H1 (cell line): ENCODE results near the gene STAC2. TPM values are rescaled to one million over a fixed set of nuclear protein-coding genes. Genes with fewer than 3 reads are reported as not detected.

Experiments used
- CTCF ChIA-PET: fragments of 300-600 bp; sonication (Branson Sonifier 250); formaldehyde crosslinking; loops from one replicate; lab custom pipeline; 2021; ENCODE audit not compliant: partially characterized antibody; lab: Charles Lee
- POLR2A ChIA-PET: fragments of 300-600 bp; sonication (Branson Sonifier 250); formaldehyde crosslinking; loops from one replicate; lab custom pipeline; 2021; ENCODE audit warnings: inconsistent platforms; ENCODE audit not compliant: partially characterized antibody; lab: Charles Lee
- DNase-seq, 2 experiments: peaks; one replicate each; pipeline versions ENCODE4 v3.0.0 to v3.0.0-alpha.2; 2010 to 2022; ENCODE audit warnings: low spot score in 2 of 2, low read depth in 1 of 2, mixed read lengths in 1 of 2
- FAIRE-seq: peaks from 2 replicates; lab custom pipeline; 2011; peaks lifted over from hg19 to GRCh38; lab: Jason Lieb, UNC
- H2AFZ ChIP-seq: 2 replicates; pipeline ENCODE4 v1.8.1; 2012; ENCODE audit warnings: low read length, inconsistent platforms
- H2AK5ac ChIP-seq: 2 replicates; pipeline ENCODE4 v1.6.1; 2013; ENCODE audit warnings: low read depth, low read length
- H2BK120ac ChIP-seq: replicated peaks from 2 replicates; pipeline ENCODE3; 2013; ENCODE audit warnings: low read depth, low read length, inconsistent platforms
- H2BK12ac ChIP-seq: 2 replicates; pipeline ENCODE4 v1.6.1; 2013; ENCODE audit warnings: low read depth, low read length
- H2BK15ac ChIP-seq: 2 replicates; pipeline ENCODE4 v1.6.1; 2013; ENCODE audit warnings: low read length
- H2BK20ac ChIP-seq: 2 replicates; pipeline ENCODE4 v1.6.1; 2013; ENCODE audit warnings: low read length
- H2BK5ac ChIP-seq: 2 replicates; pipeline ENCODE4 v1.6.1; 2013; ENCODE audit warnings: low read depth, low read length
- H3K14ac ChIP-seq: 2 replicates; pipeline ENCODE4 v1.6.1; 2013; ENCODE audit warnings: inconsistent platforms; ENCODE audit not compliant: insufficient read length
- H3K18ac ChIP-seq: 2 replicates; pipeline ENCODE4 v1.6.1; 2013; ENCODE audit warnings: low read length; ENCODE audit errors: extremely low read depth
- H3K23ac ChIP-seq: 2 replicates; pipeline ENCODE4 v1.6.1; 2013; ENCODE audit warnings: inconsistent platforms; ENCODE audit not compliant: insufficient read length
- H3K23me2 ChIP-seq: 2 replicates; pipeline ENCODE4 v1.6.1; 2013; ENCODE audit warnings: low read depth, low read length
- H3K27ac ChIP-seq: 2 replicates; pipeline ENCODE4 v1.6.1; 2011; ENCODE audit warnings: low read depth, low read length, inconsistent platforms
- H3K27me3 ChIP-seq, 4 experiments: replicated peaks in 1 of 4; 1 replicate in 1 of 4; 2 replicates in 3 of 4; pipeline versions ENCODE4 v1.6.1 to v1.8.1; 2011 to 2013; ENCODE audit warnings: low read length in 3 of 4, mild to moderate bottlenecking in 3 of 4, inconsistent platforms in 2 of 4, mixed read lengths in 2 of 4, moderate library complexity in 1 of 4; ENCODE audit not compliant: control insufficient read depth in 3 of 4, insufficient read depth in 3 of 4; ENCODE audit errors: extremely low read depth in 1 of 4
- H3K36me3 ChIP-seq, 4 experiments: 2 replicates each; pipeline versions ENCODE4 v1.6.1 to v1.8.1; 2011 to 2013; ENCODE audit warnings: mild to moderate bottlenecking in 4 of 4, low read length in 3 of 4, moderate library complexity in 2 of 4, control low read depth in 1 of 4, inconsistent platforms in 1 of 4; ENCODE audit not compliant: insufficient read depth in 4 of 4, control insufficient read depth in 2 of 4
- H3K4ac ChIP-seq: replicated peaks from 2 replicates; pipeline ENCODE3; 2013; ENCODE audit warnings: low read length, low read depth, mixed read lengths, inconsistent platforms; ENCODE audit not compliant: insufficient read length
- H3K4me1 ChIP-seq, 4 experiments: replicated peaks in 1 of 4; 1 replicate in 1 of 4; 2 replicates in 3 of 4; pipeline versions ENCODE4 v1.6.1 to v1.8.1; 2011 to 2013; ENCODE audit warnings: low read length in 3 of 4, inconsistent platforms in 2 of 4, mixed read lengths in 1 of 4; ENCODE audit not compliant: insufficient read depth in 4 of 4, control insufficient read depth in 3 of 4
- H3K4me2 ChIP-seq, 2 experiments: 2 replicates each; pipeline versions ENCODE4 v1.6.1 to v1.8.1; 2011 to 2013; ENCODE audit warnings: low read depth in 2 of 2, low read length in 2 of 2, control low read depth in 1 of 2, inconsistent platforms in 1 of 2, mild to moderate bottlenecking in 1 of 2; ENCODE audit not compliant: insufficient read depth in 1 of 2
- H3K4me3 ChIP-seq, 4 experiments: fragments of 200-600, 300-600 bp in 1 of 4; sonication (generic), shearing (Covaris generic), sonication (Bioruptor Twin) in 1 of 4; 2 replicates each; pipeline versions ENCODE4 v1.5.1 to v1.8.1; 2011 to 2016; ENCODE audit warnings: low read length in 4 of 4, low read depth in 3 of 4, control low read depth in 2 of 4, inconsistent platforms in 2 of 4, mild to moderate bottlenecking in 2 of 4, mixed read lengths in 1 of 4, moderate library complexity in 1 of 4; ENCODE audit not compliant: insufficient read depth in 2 of 4; ENCODE audit errors: extremely low read depth in 1 of 4
- H3K56ac ChIP-seq: replicated peaks from 2 replicates; pipeline ENCODE3; 2013; ENCODE audit warnings: low read depth, mild to moderate bottlenecking, mixed read lengths, low read length, inconsistent platforms; ENCODE audit not compliant: insufficient read length
- H3K79me1 ChIP-seq: 2 replicates; pipeline ENCODE4 v1.6.1; 2013; ENCODE audit warnings: low read depth, low read length, control low read depth
- H3K79me2 ChIP-seq, 2 experiments: 2 replicates each; pipeline versions ENCODE4 v1.6.1 to v1.8.1; 2012 to 2013; ENCODE audit warnings: low read length in 2 of 2, mild to moderate bottlenecking in 2 of 2, inconsistent platforms in 1 of 2; ENCODE audit not compliant: insufficient read depth in 2 of 2, control insufficient read depth in 1 of 2
- H3K9ac ChIP-seq, 4 experiments: replicated peaks in 1 of 4; 1 replicate in 1 of 4; 2 replicates in 3 of 4; pipeline versions ENCODE4 v1.6.1 to v1.8.1; 2011 to 2013; ENCODE audit warnings: low read depth in 3 of 4, low read length in 3 of 4, control low read depth in 2 of 4, mild to moderate bottlenecking in 2 of 4, moderate library complexity in 2 of 4, inconsistent platforms in 1 of 4; ENCODE audit errors: extremely low read depth in 1 of 4
- H3K9me3 ChIP-seq, 2 experiments: 2 replicates each; pipeline versions ENCODE4 v1.6.1 to v1.8.1; 2012 to 2013; ENCODE audit warnings: mild to moderate bottlenecking in 2 of 2, moderate library complexity in 2 of 2, control low read depth in 1 of 2, inconsistent platforms in 1 of 2, low read depth in 1 of 2, low read length in 1 of 2, mixed read lengths in 1 of 2; ENCODE audit not compliant: insufficient read depth in 2 of 2
- H4K20me1 ChIP-seq, 2 experiments: replicated peaks in 1 of 2; 2 replicates each; pipeline versions ENCODE3 to v1.8.1; 2011 to 2013; ENCODE audit warnings: inconsistent platforms in 2 of 2, low read length in 2 of 2, mild to moderate bottlenecking in 1 of 2; ENCODE audit not compliant: insufficient read depth in 2 of 2, control insufficient read depth in 1 of 2
- H4K5ac ChIP-seq: 2 replicates; pipeline ENCODE4 v1.6.1; 2013; ENCODE audit warnings: low read length, low read depth, mixed read lengths, inconsistent platforms; ENCODE audit not compliant: insufficient read length
- H4K8ac ChIP-seq: 2 replicates; pipeline ENCODE4 v1.8.0; 2013; ENCODE audit warnings: mild to moderate bottlenecking, moderate library complexity, low read length, inconsistent platforms; ENCODE audit not compliant: insufficient read depth; ENCODE audit errors: extremely low read depth
- H4K91ac ChIP-seq: replicated peaks from 2 replicates; pipeline ENCODE3; 2013; ENCODE audit warnings: low read length, mixed read lengths, inconsistent platforms; ENCODE audit not compliant: insufficient read length
- BCL11A ChIP-seq, 2 experiments: IDR thresholded peaks; one replicate each; pipeline ENCODE4 v1.6.1; 2011; ENCODE audit warnings: low read depth in 2 of 2, low read length in 2 of 2, mild to moderate bottlenecking in 2 of 2
- BRCA1 ChIP-seq: IDR thresholded peaks from 2 replicates; pipeline ENCODE4 v1.6.1; 2012; ENCODE audit warnings: low read depth, low read length, improper control_type of control experiment
- CREB1 ChIP-seq: IDR thresholded peaks from 2 replicates; pipeline ENCODE4 v1.6.1; 2012; ENCODE audit warnings: inconsistent platforms
- FOSL1 ChIP-seq: IDR thresholded peaks from 2 replicates; pipeline ENCODE4 v1.6.1; 2011; ENCODE audit warnings: mild to moderate bottlenecking, low read depth, low read length, moderate library complexity; ENCODE audit not compliant: insufficient read depth
- HDAC6 ChIP-seq: IDR thresholded peaks from one replicate; pipeline ENCODE4 v1.7.1; 2012; ENCODE audit warnings: low read depth, mild to moderate bottlenecking, inconsistent platforms, low read length, moderate library complexity
- NANOG ChIP-seq: IDR thresholded peaks from 2 replicates; pipeline ENCODE4 v1.6.1; 2011; ENCODE audit warnings: low read length, low read depth, mild to moderate bottlenecking, inconsistent platforms; ENCODE audit not compliant: insufficient read depth, poor library complexity, severe bottlenecking
- RXRA ChIP-seq: IDR thresholded peaks from 2 replicates; pipeline ENCODE4 v1.6.1; 2011; ENCODE audit warnings: low read depth, mild to moderate bottlenecking, low read length, moderate library complexity; ENCODE audit not compliant: insufficient read depth
- SP2 ChIP-seq: IDR thresholded peaks from 2 replicates; pipeline ENCODE4 v1.6.1; 2012; ENCODE audit warnings: mild to moderate bottlenecking, low read length, inconsistent platforms
- TBP ChIP-seq: IDR thresholded peaks from 2 replicates; pipeline ENCODE4 v1.6.1; 2011; ENCODE audit warnings: low read depth, low read length, improper control_type of control experiment
- TCF12 ChIP-seq: IDR thresholded peaks from 2 replicates; pipeline ENCODE4 v1.6.1; 2011; ENCODE audit warnings: low read depth, mild to moderate bottlenecking, low read length
- TEAD4 ChIP-seq: IDR thresholded peaks from 2 replicates; pipeline ENCODE4 v1.6.1; 2012; ENCODE audit warnings: low read depth, low read length, inconsistent platforms, mixed read lengths
- WGBS, 2 experiments: shearing (Covaris generic) in 1 of 2; methylation state at CpG; one replicate each; pipeline versions ENCODE4 v1.1.6 to v1.1.7; 2013 to 2015; ENCODE audit warnings: low lambda C conversion rate in 2 of 2, mixed read lengths in 2 of 2, inconsistent platforms in 1 of 2, low coverage in 1 of 2, missing lambda C conversion rate in 1 of 2; ENCODE audit not compliant: insufficient replicate concordance in 2 of 2, insufficient coverage in 1 of 2, insufficient read length in 1 of 2; ENCODE audit errors: extremely low coverage in 1 of 2, missing lambda C conversion rate in 1 of 2; 5-methylcytosine and 5-hydroxymethylcytosine counted together
- polyA plus RNA-seq, 7 experiments: library from polyadenylated mRNA; depleted of rRNA in 3 of 7; stranded (reverse) in 5 of 7; unstranded in 2 of 7; fragments of >200 nt in 5 of 7; fragments of 200-250 nt in 2 of 7; gene quantifications; 1 replicate in 5 of 7; 2 replicates in 1 of 7; 4 replicates in 1 of 7; pipeline versions ENCODE4 v1.2.1 to v1.2.3, GENCODE V29; 2011 to 2013; ENCODE audit warnings: missing spikeins in 2 of 7, mixed read lengths in 2 of 7
- total RNA-seq: library from RNA; stranded (reverse); fragmentation: NEBNext Ultra II Directional; extraction: Animal tissue kit (Norgen Biotek cat#: 25700); gene quantifications from 2 replicates; pipeline ENCODE4 v1.2.1, GENCODE V29; 2021

The STAC2 gene
- total and polyA plus RNA-seq, 2 of the 8 experiments (the other 6 are each of a cell fraction or from before 2014, with no cell fraction given): 1.5 to 6.0 TPM

- DNase-seq (peak; percentile 93 to 99), FAIRE-seq (peak; percentile 97)
- no peak overlapping the region for H3K4ac ChIP-seq
- H4K20me1 ChIP-seq: no peaks in the 10 kb centered on the region
- H2AFZ ChIP-seq: 0 out of 2 replicates have a peak overlapping the region, but pooled peaks have one; percentile 60
- no peaks in the 10 kb centered on the region for H3K79me1 ChIP-seq
- H2AK5ac ChIP-seq: no peak overlapping the region
- peaks cover under 1% of the 10 kb centered on the region; the same call in 1 of the 2 replicates for H3K23me2 ChIP-seq
- 48% methylated on average over 6 of the region's 6 CpGs; no CpG with 5 or more reads in 1 of the 2 experiments for WGBS, 2 experiments
- no peak overlapping the region for H3K4me3 ChIP-seq
- ChIA-PET CTCF (interaction anchor here (0.6 to 22.6 kb wide), 43 partner anchors 5 to 841 kb away, joined by 3 to 982 read pairs (median 4); partner anchors contain the start of genes ARL5C, PLXDC1, RPL19 and RPL23), POLR2A (interaction anchor here (0.7 to 9.0 kb wide), 12 partner anchors 8 to 216 kb away, joined by 3 to 113 read pairs (median 4); partner anchors contain the start of genes CDK12 and RPL19)
- H3K23ac ChIP-seq: no peak overlapping the region
- H2BK20ac ChIP-seq: no peak overlapping the region
- peak overlapping the region; percentile 50; the same call in 1 of the 2 replicates for H2BK15ac ChIP-seq
- no peaks in the 10 kb centered on the region for H3K36me3 ChIP-seq
- H4K8ac ChIP-seq: no peak overlapping the region; the same call in 1 of the 2 replicates
- H2BK12ac ChIP-seq: 0 out of 2 replicates have a peak overlapping the region, but pooled peaks have one; percentile 20
- H2BK5ac ChIP-seq: no peak overlapping the region
- no peak overlapping the region for H3K56ac ChIP-seq
- H3K14ac ChIP-seq: no peak overlapping the region
- H3K27ac ChIP-seq: no peak overlapping the region
- peak overlapping the region; percentile 64; the same call in 1 of the 2 replicates for H3K18ac ChIP-seq
- H2BK120ac ChIP-seq: no peak overlapping the region
- no peak overlapping the region for H4K91ac ChIP-seq
- H4K5ac ChIP-seq: no peak overlapping the region
- no peaks in the 10 kb centered on the region for H3K79me2 ChIP-seq
- H3K27me3 ChIP-seq: no peaks in the 10 kb centered on the region
- H3K9ac ChIP-seq: no peak overlapping the region
- peaks cover 0 to 9% (median 5%) of the 10 kb centered on the region in 4 experiments; a peak in 6 of 7 replicates for H3K4me1 ChIP-seq
- no peaks in the 10 kb centered on the region for H3K9me3 ChIP-seq
- 0 out of 4 replicates have a peak overlapping the region, but pooled peaks of 1 of the 2 experiments have one; percentile 9 for H3K4me2 ChIP-seq
- TF ChIP-seq TCF12 (no peak), BCL11A (IDR thresholded peaks at IDR 0.05; ENCODE audit: low read depth in 2 of 2, low read length in 2 of 2) (no peak), RXRA (no peak), BRCA1 (no peak), HDAC6 (no peak), NANOG (no peak), TEAD4 (no peak), FOSL1 (no peak), SP2 (no peak), TBP (no peak), CREB1 (0 out of 2 replicates have a peak, but pooled peaks have one; percentile 18)
Measured at GRCh38 chr17:39244600-39245570, 19.1 kb upstream of the STAC2 start.
